Adrenal gland (tissue), 12 donors: ENCODE results near the gene LRP2. TPM values are rescaled to one million over a fixed set of nuclear protein-coding genes. Genes with fewer than 3 reads are reported as not detected.

ENCODE experiments used
- DNase-seq, 7 donors: peaks; one replicate each; pipeline ENCODE4 v3.0.0-alpha.2; 2019 to 2020
- H3K27ac ChIP-seq, 5 donors: fragments of 200-600 bp; sonication (generic) in 4 of 5; 1 replicate in 3 of 5; 2 replicates in 2 of 5; pipeline versions ENCODE4 v1.5.1 to v1.8.0; 2016 to 2020; ENCODE audit warnings: mild to moderate bottlenecking in 1 of 5
- H3K27me3 ChIP-seq: fragments of 200-600 bp; 2 replicates; pipeline ENCODE4 v1.8.0; 2021
- H3K36me3 ChIP-seq, 2 donors: fragments of 200-600 bp; replicated peaks in 1 of 2; 1 replicate in 1 of 2; 2 replicates in 1 of 2; pipeline versions ENCODE4 v1.5.1 to v1.8.0; 2018 to 2022
- H3K4me1 ChIP-seq, 2 donors: fragments of 200-600 bp; replicated peaks in 1 of 2; 1 replicate in 1 of 2; 2 replicates in 1 of 2; pipeline versions ENCODE4 v1.5.1 to v1.8.0; 2018 to 2021
- H3K4me3 ChIP-seq, 4 donors: fragments of 200-600 bp; sonication (generic) in 3 of 4; one replicate each; pipeline ENCODE4 v1.5.1; 2016 to 2018
- H3K9me3 ChIP-seq, 3 donors: fragments of 200-600 bp; sonication (generic) in 1 of 3; replicated peaks in 1 of 3; 1 replicate in 2 of 3; 2 replicates in 1 of 3; pipeline versions ENCODE4 v1.5.1 to v1.8.0; 2016 to 2021
- CTCF ChIP-seq, 6 experiments: fragments of 450-650 bp in 4 of 6; fragments of 200-600 bp in 2 of 6; sonication (generic) in 1 of 6; IDR thresholded peaks; 1 replicate in 5 of 6; 2 replicates in 1 of 6; pipeline versions ENCODE4 v1.5.1 to v1.8.0; 2016 to 2021; ENCODE audit warnings: antibody characterized with exemption in 6 of 6, mild to moderate bottlenecking in 2 of 6, moderate library complexity in 1 of 6
- POLR2A ChIP-seq, 2 donors: fragments of 450-650 bp; IDR thresholded peaks; one replicate each; pipeline ENCODE4 v1.6.1; 2017; ENCODE audit warnings: antibody characterized with exemption in 2 of 2, mild to moderate bottlenecking in 2 of 2, moderate library complexity in 1 of 2
- WGBS, 4 donors: extraction: QIAGEN DNeasy Blood & Tissue Kit in 2 of 4; methylation state at CpG; one replicate each; pipeline versions ENCODE4 v1.1.5 to v1.1.7; 2013 to 2017; 5-methylcytosine and 5-hydroxymethylcytosine counted together
- intact Hi-C, 2 donors: fragments of 100-400 bp; cut with DNase I; formaldehyde crosslinking; loops; one replicate each; pipeline versions ENCODE4 v1.14.1 to v1.15.0; 2022 to 2023
- polyA plus RNA-seq, 3 donors: library from polyadenylated mRNA; stranded (reverse); fragments of 200-250 nt in 2 of 3; fragments of 350-450 nt in 1 of 3; fragmentation: Illumina TruSeq in 1 of 3; extraction: RNeasy Lipid Tissue Mini Kit (QIAGEN cat#74804) in 1 of 3; gene quantifications; one replicate each; pipeline ENCODE4 v1.2.3, GENCODE V29; 2013 to 2014
- total RNA-seq, 9 donors: library from RNA; depleted of rRNA in 4 of 9; stranded (reverse); fragments of >200 nt in 4 of 9; fragments of 120-200 nt in 1 of 9; fragmentation: NEBNext Ultra II Directional in 1 of 9; extraction: Animal tissue kit (Norgen Biotek cat#: 25700) in 1 of 9; gene quantifications; one replicate each; pipeline versions ENCODE4 v1.1.0 to v1.2.4, GENCODE V29; 2013 to 2023
- donor health status: healthy with polysubstance abuse.
- donor health status: Bipolar disorder and iron deficiency.
- donor health status: DM: yes; HTN: yes; CAD: no.
- donor health status: DM: no; HTN: no; CAD: no.
- donor health status: DM: no; HTN: no; CAD: no.
- donor health status: DM: yes; HTN: yes; CAD: no.

Gene LRP2
- total and polyA plus RNA-seq, 12 donors = 0.04 to 0.43 (median 0.10) TPM; not detected in 8

GRCh38 chr2:169159686-169160085, 202.6 kb downstream of the LRP2 start:
- no peaks in the 10 kb centered on the region for H3K4me1 ChIP-seq
- H3K9me3 ChIP-seq = no peaks in the 10 kb centered on the region
- H3K4me3 ChIP-seq = no peak overlapping the region
- 43 to 63% (median 55%) methylated on average over 2 of the region's 2 CpGs for WGBS, 4 donors
- H3K27me3 ChIP-seq = no peaks in the 10 kb centered on the region
- intact Hi-C loops = no loop called here
- TF ChIP-seq CTCF (IDR thresholded peaks at IDR 0.05) (no peak), POLR2A (IDR thresholded peaks at IDR 0.05) (no peak)
- H3K27ac ChIP-seq = no peak overlapping the region
- H3K36me3 ChIP-seq = no peaks in the 10 kb centered on the region
- DNase-seq = no peak

GRCh38 chr2:169158874-169159273, 203.5 kb downstream of the LRP2 start:
- WGBS, 4 donors = 43 to 64% (median 51%) methylated on average over 1 of the region's 1 CpG
- H3K9me3 ChIP-seq = no peaks in the 10 kb centered on the region
- no peak for TF ChIP-seq CTCF (IDR thresholded peaks at IDR 0.05)
- TF ChIP-seq POLR2A (IDR thresholded peaks at IDR 0.05) = no peak
- no peak overlapping the region for H3K27ac ChIP-seq
- DNase-seq = no peak
- no peak overlapping the region for H3K4me3 ChIP-seq
- H3K36me3 ChIP-seq = no peaks in the 10 kb centered on the region
- intact Hi-C loops = no loop called here
- H3K4me1 ChIP-seq = no peaks in the 10 kb centered on the region
- H3K27me3 ChIP-seq = no peaks in the 10 kb centered on the region

- H3K4me1 ChIP-seq = no peaks in the 10 kb centered on the region
- no peak overlapping the region for H3K4me3 ChIP-seq
- no peaks in the 10 kb centered on the region for H3K9me3 ChIP-seq
- H3K36me3 ChIP-seq = no peaks in the 10 kb centered on the region
- intact Hi-C loops = no loop called here
- TF ChIP-seq CTCF (IDR thresholded peaks at IDR 0.05) = no peak
- no peak for TF ChIP-seq POLR2A (IDR thresholded peaks at IDR 0.05)
- no peak for DNase-seq
- H3K27ac ChIP-seq = no peak overlapping the region
- 71 to 95% (median 83%) methylated on average over 2 of the region's 2 CpGs for WGBS, 4 donors
- H3K27me3 ChIP-seq = no peaks in the 10 kb centered on the region
These were observed 216.1 kb downstream of the LRP2 start for GRCh38 chr2:169146220-169146619.

- Histone ChIP-seq H3K4me1 (no peaks in the 10 kb centered on the region), H3K27me3 (no peaks in the 10 kb centered on the region), H3K36me3 (no peaks in the 10 kb centered on the region), H3K9me3 (no peaks in the 10 kb centered on the region), H3K4me3 (no peak overlapping the region), H3K27ac (no peak overlapping the region)
- intact Hi-C loops = loop anchor here in 1 of 2 donors (5.0 kb wide), 1 partner anchor 182 kb away; no protein-coding TSS in a partner anchor
- TF ChIP-seq CTCF (IDR thresholded peaks at IDR 0.05) (no peak), POLR2A (IDR thresholded peaks at IDR 0.05) (no peak)
- 61 to 73% (median 68%) methylated on average over 3 of the region's 3 CpGs for WGBS, 4 donors
- no peak for DNase-seq
These were observed 218.3 kb downstream of the LRP2 start for GRCh38 chr2:169143998-169144397.
